Suprapubic skin (tissue), 4 donors: ENCODE measurements around the gene G2E3. TPM values are rescaled to one million over a fixed set of nuclear protein-coding genes. Genes with fewer than 3 reads are reported as not detected.
A peak's percentile ranks its signal among the peaks of the same experiment; 100 is the strongest.
"Not testable (repeated sequence)": the region's sequence is repeated elsewhere in the genome, so short reads cannot be mapped to it uniquely, and the experiment has no call there.

Experiments
- DNase-seq, 2 donors: peaks; one replicate each; pipeline ENCODE4 v3.0.0-alpha.2; 2019; ENCODE audit warnings: low spot score in 2 of 2
- H3K27ac ChIP-seq: fragments of 200-600 bp; sonication (generic); one replicate; pipeline ENCODE4 v1.5.1; 2019
- H3K27me3 ChIP-seq: fragments of 200-600 bp; sonication (generic); one replicate; pipeline ENCODE4 v1.5.1; 2019
- H3K36me3 ChIP-seq: fragments of 200-600 bp; sonication (generic); one replicate; pipeline ENCODE4 v1.5.1; 2019
- H3K4me1 ChIP-seq: fragments of 200-600 bp; sonication (generic); one replicate; pipeline ENCODE4 v1.5.1; 2019
- H3K4me3 ChIP-seq: fragments of 200-600 bp; sonication (generic); one replicate; pipeline ENCODE4 v1.5.1; 2019; ENCODE audit warnings: mild to moderate bottlenecking
- H3K9me3 ChIP-seq: fragments of 200-600 bp; sonication (generic); one replicate; pipeline ENCODE4 v1.5.1; 2019
- EP300 ChIP-seq: sonication (generic); formaldehyde crosslinking; IDR thresholded peaks from one replicate; pipeline ENCODE4 v1.6.1; 2017; ENCODE audit warnings: antibody characterized with exemption
- POLR2A ChIP-seq, 2 donors: fragments of 450-650 bp; IDR thresholded peaks; one replicate each; pipeline ENCODE4 v1.6.1; 2017; ENCODE audit warnings: antibody characterized with exemption in 2 of 2, mild to moderate bottlenecking in 2 of 2, moderate library complexity in 2 of 2
- POLR2AphosphoS5 ChIP-seq, 3 donors: sonication (generic); formaldehyde crosslinking; IDR thresholded peaks; one replicate each; pipeline ENCODE4 v1.6.1; 2017; ENCODE audit warnings: antibody characterized with exemption in 3 of 3
- WGBS: methylation state at CpG from one replicate; pipeline ENCODE4 v1.1.5; 2018; 5-methylcytosine and 5-hydroxymethylcytosine counted together
- total RNA-seq, 4 donors: library from RNA; depleted of rRNA; stranded (reverse); fragments of >200 nt; gene quantifications; one replicate each; pipeline ENCODE4 v1.1.0, GENCODE V29; 2016
- TF ChIP-seq, protein P1 (sequence below), 2 donors: fragments of 200-600 bp in 1 of 2; fragments of 450-650 bp in 1 of 2; sonication (generic) in 1 of 2; IDR thresholded peaks; one replicate each; pipeline ENCODE4 v1.5.1; 2016 to 2019; ENCODE audit warnings: antibody characterized with exemption in 2 of 2, mild to moderate bottlenecking in 1 of 2, moderate library complexity in 1 of 2

Gene G2E3
- total RNA-seq, 4 donors from 2014 or later, result 7.3 to 13.9 (median 9.7) TPM

DNA sequence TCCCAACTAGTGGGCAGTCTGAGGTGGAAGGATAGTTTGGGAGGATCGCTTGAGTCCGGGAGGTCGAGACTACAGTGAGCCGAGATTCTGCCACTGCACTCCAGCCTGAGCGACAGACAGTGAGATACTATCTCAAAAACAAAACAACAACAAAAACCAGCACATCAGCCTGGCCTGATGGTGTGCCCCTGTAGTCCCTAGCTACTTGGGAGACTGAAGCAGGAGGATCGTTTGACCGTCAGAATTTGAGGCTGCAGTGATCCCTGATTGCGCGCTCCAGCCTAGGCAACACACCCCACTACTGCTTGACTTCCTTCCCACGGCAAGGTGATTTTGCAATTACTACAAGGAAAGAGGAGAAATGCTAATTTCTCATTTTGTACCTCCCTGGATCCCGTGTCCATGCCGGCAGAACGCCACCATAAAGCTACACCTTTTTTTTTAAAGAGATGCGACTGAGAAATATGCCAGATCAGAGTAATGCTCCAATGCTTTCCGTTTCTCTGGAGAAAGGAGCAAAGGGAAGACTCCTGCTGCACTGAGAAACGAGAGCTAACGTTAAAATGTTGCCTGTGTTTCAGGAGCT lies 62.5 kb downstream of the G2E3 start:
- H3K4me3 ChIP-seq, result peak overlapping the region; percentile 90
- no peaks in the 10 kb centered on the region for H3K9me3 ChIP-seq
- TF ChIP-seq, protein P1, sequence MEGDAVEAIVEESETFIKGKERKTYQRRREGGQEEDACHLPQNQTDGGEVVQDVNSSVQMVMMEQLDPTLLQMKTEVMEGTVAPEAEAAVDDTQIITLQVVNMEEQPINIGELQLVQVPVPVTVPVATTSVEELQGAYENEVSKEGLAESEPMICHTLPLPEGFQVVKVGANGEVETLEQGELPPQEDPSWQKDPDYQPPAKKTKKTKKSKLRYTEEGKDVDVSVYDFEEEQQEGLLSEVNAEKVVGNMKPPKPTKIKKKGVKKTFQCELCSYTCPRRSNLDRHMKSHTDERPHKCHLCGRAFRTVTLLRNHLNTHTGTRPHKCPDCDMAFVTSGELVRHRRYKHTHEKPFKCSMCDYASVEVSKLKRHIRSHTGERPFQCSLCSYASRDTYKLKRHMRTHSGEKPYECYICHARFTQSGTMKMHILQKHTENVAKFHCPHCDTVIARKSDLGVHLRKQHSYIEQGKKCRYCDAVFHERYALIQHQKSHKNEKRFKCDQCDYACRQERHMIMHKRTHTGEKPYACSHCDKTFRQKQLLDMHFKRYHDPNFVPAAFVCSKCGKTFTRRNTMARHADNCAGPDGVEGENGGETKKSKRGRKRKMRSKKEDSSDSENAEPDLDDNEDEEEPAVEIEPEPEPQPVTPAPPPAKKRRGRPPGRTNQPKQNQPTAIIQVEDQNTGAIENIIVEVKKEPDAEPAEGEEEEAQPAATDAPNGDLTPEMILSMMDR (IDR thresholded peaks at IDR 0.05), result no peak
- no peak for TF ChIP-seq POLR2A (IDR thresholded peaks at IDR 0.05)
- no peak for TF ChIP-seq EP300
- TF ChIP-seq POLR2AphosphoS5 (IDR thresholded peaks at IDR 0.05), result no peak
- no peaks in the 10 kb centered on the region for H3K27me3 ChIP-seq
- H3K27ac ChIP-seq, result peak overlapping the region; percentile 92
- WGBS, result 12% methylated on average over 17 of the region's 17 CpGs
- H3K36me3 ChIP-seq, result peaks cover under 1% of the 10 kb centered on the region
- no peak for DNase-seq
- H3K4me1 ChIP-seq, result peaks cover 32% of the 10 kb centered on the region

DNA sequence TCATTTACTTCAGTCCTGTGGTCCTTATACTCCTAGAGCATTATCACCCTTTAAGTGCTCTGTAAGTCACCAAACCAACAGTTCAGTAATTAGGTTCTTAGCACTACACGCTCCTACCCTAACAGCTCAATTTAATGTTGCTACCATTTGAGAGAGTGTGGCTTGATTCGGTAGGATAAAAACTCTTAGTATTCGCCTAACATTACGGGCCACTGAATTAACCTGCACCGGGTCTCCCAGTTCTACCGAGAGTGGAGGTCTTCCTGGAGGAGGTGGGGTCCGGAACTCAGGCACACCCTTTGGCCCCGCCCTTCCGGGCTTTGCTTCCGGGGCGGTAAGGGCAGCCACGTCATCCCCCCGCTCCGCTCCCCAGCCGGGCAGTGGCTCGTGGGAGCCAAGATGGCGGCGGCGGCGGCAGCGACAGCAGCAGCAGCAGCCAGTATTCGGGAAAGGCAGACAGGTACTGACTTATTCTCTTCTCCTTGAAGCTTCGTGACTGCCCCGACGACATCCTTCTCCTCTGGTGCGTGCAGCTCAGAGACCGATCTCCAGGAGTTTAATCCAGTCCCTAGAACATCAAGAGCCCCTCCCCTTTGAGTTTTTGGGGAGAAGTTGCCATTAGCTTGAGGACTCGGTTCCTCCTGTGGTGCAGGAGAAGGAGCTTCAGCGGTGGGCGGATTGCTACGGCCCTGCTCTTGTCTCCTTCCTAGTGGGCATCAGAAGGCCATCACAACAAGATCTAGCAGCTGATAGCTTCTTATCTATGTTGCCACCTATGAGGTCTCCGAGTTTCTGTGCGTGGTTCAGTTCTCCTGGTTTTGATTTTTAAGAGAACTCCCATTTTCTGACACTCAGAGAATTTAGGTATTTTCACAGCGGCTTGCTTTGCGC lies 63.2 kb downstream of the G2E3 start, which contains the start of gene SCFD1:
SCFD1 (plus strand) TSS at position 380 of the 891 bp plus-strand sequence; CDS start at position 400, 20 bp downstream.
- peaks cover 32% of the 10 kb centered on the region for H3K4me1 ChIP-seq
- H3K9me3 ChIP-seq, result no peaks in the 10 kb centered on the region
- no peaks in the 10 kb centered on the region for H3K27me3 ChIP-seq
- H3K36me3 ChIP-seq, result no peaks in the 10 kb centered on the region
- DNase-seq, result peak; percentile 94 to 95
- H3K27ac ChIP-seq, result peak within 1 kb of the TSS; percentile 92
- WGBS, result 2% methylated on average over 23 of the region's 35 CpGs
- TF ChIP-seq POLR2A (IDR thresholded peaks at IDR 0.05), result peak; percentile 72 to 95
- TF ChIP-seq, protein P1 (IDR thresholded peaks at IDR 0.05), result no peak
- TF ChIP-seq EP300, result no peak
- TF ChIP-seq POLR2AphosphoS5 (IDR thresholded peaks at IDR 0.05), result peak; percentile 84 to 95 (median 90)
- peak within 1 kb of the TSS; percentile 90 for H3K4me3 ChIP-seq

DNA sequence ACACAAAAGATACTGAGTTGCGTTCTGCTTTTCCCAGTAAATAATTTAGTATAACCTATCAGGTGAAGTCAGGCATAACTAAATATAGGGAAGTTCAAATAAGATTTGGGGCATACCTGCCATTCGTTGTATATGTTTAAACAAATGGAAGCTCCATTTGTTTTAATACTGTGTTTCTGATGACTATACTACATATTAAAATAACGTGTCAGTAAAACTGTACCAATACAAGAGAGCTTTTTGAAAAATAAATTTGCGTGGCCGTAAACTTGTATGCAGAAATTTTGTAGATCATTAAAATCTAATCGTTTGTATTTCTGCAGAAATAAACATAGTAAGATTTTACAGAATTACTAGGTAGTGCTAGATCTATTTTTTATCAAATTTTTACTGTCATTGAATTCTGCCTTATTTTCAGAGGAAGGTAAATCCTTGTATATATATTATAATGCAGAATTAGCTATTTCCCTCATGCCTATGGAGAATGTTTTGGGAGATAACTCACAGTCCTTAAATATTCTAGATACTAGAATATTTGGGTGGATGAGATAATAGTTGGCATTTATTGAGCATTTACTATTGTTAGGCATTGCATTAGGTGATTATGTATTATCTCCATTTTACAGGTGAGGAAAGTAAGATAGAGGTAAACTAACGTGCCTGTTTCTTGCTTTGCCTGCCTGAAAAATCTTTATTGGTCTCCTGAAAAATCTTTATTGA lies 64.6 kb downstream of the G2E3 start:
- Histone ChIP-seq H3K27me3 (no peaks in the 10 kb centered on the region), H3K9me3 (no peaks in the 10 kb centered on the region), H3K4me1 (peaks cover 32% of the 10 kb centered on the region), H3K4me3 (peak overlapping the region; percentile 90), H3K27ac (no peak overlapping the region), H3K36me3 (no peaks in the 10 kb centered on the region)
- TF ChIP-seq, protein P1 (IDR thresholded peaks at IDR 0.05), result no peak
- TF ChIP-seq EP300 (no peak), POLR2A (IDR thresholded peaks at IDR 0.05) (no peak), POLR2AphosphoS5 (IDR thresholded peaks at IDR 0.05) (no peak)
- DNase-seq, result no peak
- 73% methylated on average over 7 of the region's 7 CpGs for WGBS

DNA sequence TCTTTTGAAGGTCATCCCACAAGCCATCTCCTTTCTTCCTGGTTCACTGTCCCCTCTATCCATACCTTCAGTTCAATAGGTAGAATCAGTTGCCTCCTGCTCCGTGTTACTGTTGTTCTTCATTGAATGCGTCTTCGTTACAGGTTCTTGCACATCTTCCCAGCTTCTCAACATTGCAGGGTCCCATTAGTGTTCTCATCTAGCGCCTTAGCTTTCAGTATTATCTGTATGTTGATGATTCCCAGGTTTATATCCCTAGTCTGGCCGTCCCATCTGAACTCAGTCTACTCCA lies 65.1 kb downstream of the G2E3 start:
- 97% methylated on average over 5 of the region's 5 CpGs for WGBS
- no peak for DNase-seq
- no peaks in the 10 kb centered on the region for H3K36me3 ChIP-seq
- H3K27me3 ChIP-seq, result no peaks in the 10 kb centered on the region
- H3K4me1 ChIP-seq, result peaks cover 32% of the 10 kb centered on the region
- H3K4me3 ChIP-seq, result no peak overlapping the region
- H3K9me3 ChIP-seq, result no peaks in the 10 kb centered on the region
- H3K27ac ChIP-seq, result no peak overlapping the region
- TF ChIP-seq EP300 (no peak), POLR2AphosphoS5 (IDR thresholded peaks at IDR 0.05) (no peak), POLR2A (IDR thresholded peaks at IDR 0.05) (no peak)
- TF ChIP-seq, protein P1 (IDR thresholded peaks at IDR 0.05), result no peak

DNA sequence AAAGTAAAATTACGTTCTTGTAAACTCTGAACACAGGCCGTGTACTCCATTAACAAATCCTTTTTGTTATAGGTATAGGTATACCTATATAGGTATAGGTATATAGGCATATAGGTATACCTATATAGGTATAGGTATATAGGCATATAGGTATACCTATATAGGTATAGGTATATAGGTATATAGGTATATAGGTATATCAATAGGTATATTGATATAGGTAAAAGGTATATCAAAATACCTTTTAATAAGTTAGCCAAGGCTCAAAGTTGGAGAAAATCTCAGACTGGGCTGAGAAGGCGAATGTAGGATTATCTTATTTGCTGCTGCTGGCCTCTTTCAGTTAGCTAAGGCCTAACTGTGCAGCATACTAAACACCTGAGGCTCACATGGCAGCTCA lies 66.6 kb downstream of the G2E3 start:
- Histone ChIP-seq H3K27ac (no peak overlapping the region), H3K36me3 (no peaks in the 10 kb centered on the region), H3K9me3 (no peaks in the 10 kb centered on the region), H3K4me1 (peaks cover 32% of the 10 kb centered on the region), H3K4me3 (no peak overlapping the region), H3K27me3 (no peaks in the 10 kb centered on the region)
- no peak for DNase-seq
- TF ChIP-seq EP300, result no peak
- 96% methylated on average over 3 of the region's 3 CpGs for WGBS

DNA sequence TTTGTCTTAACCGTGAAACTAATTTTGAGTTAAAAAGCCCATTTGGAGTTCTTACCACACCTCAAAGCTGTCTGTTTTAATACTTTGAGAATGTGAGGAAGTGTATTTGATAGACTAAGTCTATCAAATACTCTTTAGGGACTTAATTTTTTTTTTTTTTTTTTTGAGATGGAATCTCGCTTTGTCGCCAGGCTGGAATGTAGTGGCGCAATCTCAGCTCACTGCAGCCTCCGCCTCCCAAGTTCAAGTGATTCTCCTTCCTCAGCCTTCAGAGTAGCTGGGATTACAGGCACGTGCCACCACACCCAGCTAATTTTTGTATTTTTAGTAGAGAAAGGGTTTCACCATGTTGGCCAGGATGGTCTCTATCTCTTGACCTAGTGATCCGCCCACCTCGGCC lies 70.5 kb downstream of the G2E3 start:
- Histone ChIP-seq H3K36me3 (peaks cover 22% of the 10 kb centered on the region), H3K4me1 (peaks cover 12% of the 10 kb centered on the region)
- H3K9me3 ChIP-seq, H3K4me3 ChIP-seq, H3K27ac ChIP-seq, H3K27me3 ChIP-seq, DNase-seq: not testable (repeated sequence)
- WGBS, result 92% methylated on average over 8 of the region's 8 CpGs
